ENCODE data around the gene NUB1. TPM values are rescaled to one million over a fixed set of nuclear protein-coding genes. Genes with fewer than 3 reads are reported as not detected.

Gene NUB1
- total RNA-seq, 1 donor from 2014 or later, result 47.5 TPM

DNA sequence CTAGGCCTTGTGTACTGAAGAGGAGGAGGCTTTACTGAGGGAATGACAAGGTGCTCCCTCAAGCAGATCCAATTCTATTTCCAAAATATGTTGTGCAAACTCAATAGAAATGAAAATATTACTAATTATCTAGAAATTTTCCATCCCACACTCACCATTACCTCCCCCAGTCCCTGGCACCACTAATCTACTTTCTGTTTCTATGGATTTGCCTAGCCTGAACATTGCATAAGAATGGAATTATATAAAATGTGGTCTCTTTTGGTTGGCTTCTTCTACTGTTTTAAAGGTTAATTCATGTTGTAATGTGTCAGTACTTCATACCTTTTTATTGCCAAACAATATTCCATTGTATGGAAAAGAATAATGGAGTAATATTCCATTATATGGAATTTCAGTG lies 18.7 kb upstream of the NUB1 start:
- H3K36me3 Mint-ChIP-seq (ENCODE audit: low read depth), result no peaks in the 10 kb centered on the region
- H3K27me3 Mint-ChIP-seq, result peaks cover 2% of the 10 kb centered on the region
- no peak for DNase-seq
- peaks cover 11% of the 10 kb centered on the region for H3K9me3 Mint-ChIP-seq
- no peak overlapping the region for H3K27ac Mint-ChIP-seq
- CTCF ChIA-PET, result no interaction called here
- intact Hi-C loops (cut with micrococcal nuclease), result no loop called here
- TF ChIP-seq, protein P1, sequence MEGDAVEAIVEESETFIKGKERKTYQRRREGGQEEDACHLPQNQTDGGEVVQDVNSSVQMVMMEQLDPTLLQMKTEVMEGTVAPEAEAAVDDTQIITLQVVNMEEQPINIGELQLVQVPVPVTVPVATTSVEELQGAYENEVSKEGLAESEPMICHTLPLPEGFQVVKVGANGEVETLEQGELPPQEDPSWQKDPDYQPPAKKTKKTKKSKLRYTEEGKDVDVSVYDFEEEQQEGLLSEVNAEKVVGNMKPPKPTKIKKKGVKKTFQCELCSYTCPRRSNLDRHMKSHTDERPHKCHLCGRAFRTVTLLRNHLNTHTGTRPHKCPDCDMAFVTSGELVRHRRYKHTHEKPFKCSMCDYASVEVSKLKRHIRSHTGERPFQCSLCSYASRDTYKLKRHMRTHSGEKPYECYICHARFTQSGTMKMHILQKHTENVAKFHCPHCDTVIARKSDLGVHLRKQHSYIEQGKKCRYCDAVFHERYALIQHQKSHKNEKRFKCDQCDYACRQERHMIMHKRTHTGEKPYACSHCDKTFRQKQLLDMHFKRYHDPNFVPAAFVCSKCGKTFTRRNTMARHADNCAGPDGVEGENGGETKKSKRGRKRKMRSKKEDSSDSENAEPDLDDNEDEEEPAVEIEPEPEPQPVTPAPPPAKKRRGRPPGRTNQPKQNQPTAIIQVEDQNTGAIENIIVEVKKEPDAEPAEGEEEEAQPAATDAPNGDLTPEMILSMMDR (IDR thresholded peaks at IDR 0.05), result no peak
- no peaks in the 10 kb centered on the region for H3K4me1 Mint-ChIP-seq
- no peak overlapping the region for H3K4me3 Mint-ChIP-seq
- no peak for ATAC-seq (ENCODE audit: low read depth)
- POLR2A ChIA-PET, result no interaction called here

DNA sequence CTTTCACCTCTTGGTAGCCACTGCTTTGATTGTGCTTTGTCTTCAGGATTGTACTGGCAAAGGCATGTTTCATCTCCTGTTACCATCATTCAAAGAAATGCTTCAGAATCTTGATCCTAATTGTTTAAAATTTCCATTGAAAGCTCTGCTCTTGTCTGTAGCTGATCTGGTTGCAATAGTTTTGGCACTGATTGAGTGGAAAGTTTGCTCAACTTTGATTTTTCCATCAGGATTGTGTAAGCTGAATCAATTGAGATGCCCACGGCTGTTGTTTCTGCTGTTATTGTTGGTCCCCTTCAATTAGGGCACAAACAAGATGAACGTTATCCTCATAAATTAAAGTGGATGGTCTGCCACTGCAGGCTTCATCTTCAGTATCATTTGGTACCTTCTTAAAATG lies 14.6 kb upstream of the NUB1 start:
- Mint-ChIP-seq H3K4me3 (no peak overlapping the region), H3K27ac (no peak overlapping the region), H3K36me3 (ENCODE audit: low read depth) (no peaks in the 10 kb centered on the region), H3K4me1 (no peaks in the 10 kb centered on the region), H3K9me3 (peaks cover 2% of the 10 kb centered on the region), H3K27me3 (peaks cover 2% of the 10 kb centered on the region)
- no peak for DNase-seq
- intact Hi-C loops (cut with micrococcal nuclease), result no loop called here
- ChIA-PET POLR2A (interaction anchor here (1.0 kb wide), 1 partner anchor 12 kb away, joined by 3 read pairs; no protein-coding TSS in a partner anchor), CTCF (interaction anchor here (0.8 kb wide), 1 partner anchor 11 kb away, joined by 3 read pairs; no protein-coding TSS in a partner anchor)
- TF ChIP-seq, protein P1 (IDR thresholded peaks at IDR 0.05), result no peak
- no peak for ATAC-seq (ENCODE audit: low read depth)

DNA sequence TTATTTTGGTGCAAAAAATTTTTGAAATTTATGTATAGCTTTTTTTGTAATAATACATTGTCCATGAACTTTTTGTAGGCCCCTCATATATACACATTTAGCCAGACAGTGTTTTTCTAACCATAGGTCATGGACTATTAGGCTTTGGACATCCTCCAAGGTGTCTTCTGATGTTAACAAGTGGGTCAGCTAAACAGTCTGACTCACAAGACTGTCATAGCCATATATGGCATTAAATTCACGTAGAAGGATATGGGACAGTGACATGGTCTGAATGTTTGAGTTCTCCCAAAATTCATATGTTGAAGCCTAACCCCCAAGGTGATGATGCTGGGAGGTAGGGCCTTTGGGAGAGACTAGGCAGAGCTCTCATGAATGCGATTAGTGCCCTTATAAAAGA lies 14.0 kb upstream of the NUB1 start:
- no peak overlapping the region for H3K4me3 Mint-ChIP-seq
- peaks cover 2% of the 10 kb centered on the region for H3K27me3 Mint-ChIP-seq
- H3K36me3 Mint-ChIP-seq (ENCODE audit: low read depth), result no peaks in the 10 kb centered on the region
- ChIA-PET POLR2A (interaction anchor here (1.0 kb wide), 1 partner anchor 12 kb away, joined by 3 read pairs; no protein-coding TSS in a partner anchor), CTCF (interaction anchor here (0.8 kb wide), 1 partner anchor 11 kb away, joined by 3 read pairs; no protein-coding TSS in a partner anchor)
- TF ChIP-seq, protein P1 (IDR thresholded peaks at IDR 0.05), result no peak
- intact Hi-C loops (cut with micrococcal nuclease), result no loop called here
- ATAC-seq (ENCODE audit: low read depth), result no peak
- no peak overlapping the region for H3K27ac Mint-ChIP-seq
- H3K4me1 Mint-ChIP-seq, result no peaks in the 10 kb centered on the region
- no peak for DNase-seq
- peaks cover 2% of the 10 kb centered on the region for H3K9me3 Mint-ChIP-seq

DNA sequence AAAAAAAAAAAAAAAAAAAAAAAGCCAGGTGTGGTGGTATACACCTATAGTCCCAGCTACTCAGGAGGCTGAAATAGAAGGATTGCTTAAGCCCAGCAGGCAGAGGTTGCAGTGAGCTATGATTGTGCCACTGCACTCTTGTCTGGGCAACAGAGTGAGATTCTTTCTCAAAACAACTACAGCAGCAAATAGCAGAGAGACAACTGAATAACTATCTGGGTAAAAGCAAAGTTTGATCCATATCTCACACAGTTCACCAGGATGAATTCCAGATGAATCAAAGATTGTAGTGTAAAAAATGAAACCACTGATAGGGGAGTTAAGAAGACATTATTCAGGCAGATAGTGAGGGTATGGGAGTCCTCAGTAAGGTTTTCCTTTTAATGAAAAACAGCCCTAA lies 11.4 kb upstream of the NUB1 start:
- H3K4me3 Mint-ChIP-seq, result no peak overlapping the region
- peaks cover 4% of the 10 kb centered on the region for H3K4me1 Mint-ChIP-seq
- CTCF ChIA-PET, result interaction anchor here (0.8 to 1.3 kb wide), 2 partner anchors 14 to 21 kb away, joined by 3 to 4 read pairs; no protein-coding TSS in a partner anchor
- TF ChIP-seq, protein P1 (IDR thresholded peaks at IDR 0.05), result no peak
- H3K27me3 Mint-ChIP-seq, result peaks cover 2% of the 10 kb centered on the region
- ATAC-seq (ENCODE audit: low read depth), result no peak
- no peaks in the 10 kb centered on the region for H3K36me3 Mint-ChIP-seq (ENCODE audit: low read depth)
- no peak for DNase-seq
- POLR2A ChIA-PET, result interaction anchor here (0.7 kb wide), 1 partner anchor 385 kb away, joined by 3 read pairs; no protein-coding TSS in a partner anchor
- no peak overlapping the region for H3K27ac Mint-ChIP-seq
- peaks cover 2% of the 10 kb centered on the region for H3K9me3 Mint-ChIP-seq
- intact Hi-C loops (cut with micrococcal nuclease), result no loop called here

DNA sequence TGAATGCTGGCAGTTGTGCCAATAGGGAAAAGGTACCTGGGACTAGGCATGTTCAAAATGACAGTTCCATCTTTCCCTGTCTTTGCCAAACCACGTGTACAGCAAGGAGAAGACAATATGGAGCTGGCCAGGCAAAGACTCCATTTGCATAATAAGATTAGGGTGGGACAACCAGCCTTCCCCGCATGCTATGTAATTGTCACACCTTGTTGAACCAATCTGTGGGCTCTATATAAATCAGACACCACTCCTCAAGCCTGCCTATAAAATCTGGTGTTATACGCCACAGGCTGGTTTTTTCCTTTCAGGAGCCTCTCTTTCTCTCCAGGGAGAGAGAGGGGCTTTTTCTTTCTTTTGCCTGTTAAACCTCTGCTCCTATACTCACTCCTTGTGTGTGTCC lies 11.0 kb upstream of the NUB1 start:
- H3K27me3 Mint-ChIP-seq, result peaks cover 2% of the 10 kb centered on the region
- ChIA-PET POLR2A (interaction anchor here (0.7 kb wide), 1 partner anchor 385 kb away, joined by 3 read pairs; no protein-coding TSS in a partner anchor), CTCF (interaction anchor here (0.8 to 1.3 kb wide), 2 partner anchors 15 to 21 kb away, joined by 3 to 4 read pairs; no protein-coding TSS in a partner anchor)
- no peak for ATAC-seq (ENCODE audit: low read depth)
- H3K4me1 Mint-ChIP-seq, result peaks cover 4% of the 10 kb centered on the region
- no peak overlapping the region for H3K4me3 Mint-ChIP-seq
- TF ChIP-seq, protein P1 (IDR thresholded peaks at IDR 0.05), result no peak
- H3K9me3 Mint-ChIP-seq, result peaks cover 2% of the 10 kb centered on the region
- DNase-seq, result no peak
- intact Hi-C loops (cut with micrococcal nuclease), result no loop called here
- H3K27ac Mint-ChIP-seq, result no peak overlapping the region
- H3K36me3 Mint-ChIP-seq (ENCODE audit: low read depth), result no peaks in the 10 kb centered on the region
